Tibial artery (tissue), 4 donors: ENCODE results near the gene TMEM223.
"Not testable (repeated sequence)": the region's sequence is repeated elsewhere in the genome, so short reads cannot be mapped to it uniquely, and the experiment has no call there.

Source experiments
- DNase-seq, 2 donors: peaks; one replicate each; pipeline ENCODE4 v3.0.0-alpha.2; 2019
- H3K27ac ChIP-seq, 2 donors: fragments of 200-600 bp; sonication (generic) in 1 of 2; 1 replicate in 1 of 2; 2 replicates in 1 of 2; pipeline ENCODE4 v1.5.1; 2018 to 2019; ENCODE audit warnings: mild to moderate bottlenecking in 1 of 2
- H3K27me3 ChIP-seq, 2 donors: fragments of 200-600 bp; sonication (generic) in 1 of 2; one replicate each; pipeline versions ENCODE4 v1.5.1 to v1.6.0; 2016 to 2019
- H3K36me3 ChIP-seq, 3 donors: fragments of 200-600 bp; sonication (generic) in 2 of 3; one replicate each; pipeline ENCODE4 v1.5.1; 2016 to 2019; ENCODE audit warnings: mild to moderate bottlenecking in 2 of 3
- H3K4me1 ChIP-seq, 4 donors: fragments of 200-600 bp; sonication (generic) in 2 of 4; 1 replicate in 3 of 4; 2 replicates in 1 of 4; pipeline ENCODE4 v1.5.1; 2016 to 2019
- H3K4me3 ChIP-seq, 2 donors: fragments of 200-600 bp; sonication (generic) in 1 of 2; 1 replicate in 1 of 2; 2 replicates in 1 of 2; pipeline ENCODE4 v1.5.1; 2018 to 2019; ENCODE audit warnings: mild to moderate bottlenecking in 2 of 2
- H3K9me3 ChIP-seq, 3 donors: fragments of 200-600 bp; sonication (generic) in 1 of 3; one replicate each; pipeline ENCODE4 v1.5.1; 2016 to 2019
- CTCF ChIP-seq, 2 experiments: fragments of 200-600 bp in 1 of 2; fragments of 450-650 bp in 1 of 2; IDR thresholded peaks; one replicate each; pipeline ENCODE4 v1.5.1; 2017 to 2019; ENCODE audit warnings: antibody characterized with exemption in 2 of 2, mild to moderate bottlenecking in 1 of 2, moderate library complexity in 1 of 2
- intact Hi-C: fragments of 100-400 bp; cut with DNase I; formaldehyde crosslinking; loops from one replicate; pipeline ENCODE4 v1.15.0; 2023; ENCODE audit warnings: low total_unique reads

TMEM223 gene

GRCh38 chr11:62771144-62772021 is 20.4 kb downstream of the TMEM223 start, which contains the start of gene TAF6L:
Gene TAF6L (plus strand): TSS chr11:62771396. CDS start chr11:62775784, 4,388 bp downstream.
- no peak for TF ChIP-seq CTCF (IDR thresholded peaks at IDR 0.05)
- Histone ChIP-seq H3K27me3 (no peaks in the 10 kb centered on the region), H3K4me1 (peaks cover 0 to 24% (median 21%) of the 10 kb centered on the region in 4 donors), H3K36me3 (peaks cover 20 to 27% (median 24%) of the 10 kb centered on the region in 3 donors), H3K9me3 (no peaks in the 10 kb centered on the region), H3K27ac (peak within 1 kb of the TSS; percentile 84 to 89), H3K4me3 (peak within 1 kb of the TSS; percentile 57 to 67)
- intact Hi-C loops = no loop called here
- DNase-seq = peak; percentile 99

- H3K9me3 ChIP-seq = no peaks in the 10 kb centered on the region
- peaks cover 0 to 24% (median 21%) of the 10 kb centered on the region in 4 donors for H3K4me1 ChIP-seq
- no peak for TF ChIP-seq CTCF (IDR thresholded peaks at IDR 0.05)
- peaks cover 20 to 27% (median 24%) of the 10 kb centered on the region in 3 donors for H3K36me3 ChIP-seq
- H3K4me3 ChIP-seq = peak overlapping the region; percentile 57 to 67
- H3K27ac ChIP-seq = peak overlapping the region; percentile 84 to 89
- H3K27me3 ChIP-seq = no peaks in the 10 kb centered on the region
- DNase-seq = peak in 1 of 2 donors; percentile 75
- intact Hi-C loops = no loop called here
Measured at GRCh38 chr11:62770778-62771143, 21.0 kb downstream of the TMEM223 start.

- DNase-seq, H3K9me3 ChIP-seq, intact Hi-C loops, H3K27me3 ChIP-seq: not testable (repeated sequence)
- Histone ChIP-seq H3K4me3 (peak overlapping the region; percentile 64 to 81), H3K27ac (peak overlapping the region; percentile 84 to 88), H3K36me3 (peaks cover 11 to 24% (median 11%) of the 10 kb centered on the region in 3 donors), H3K4me1 (peaks cover 0 to 31% (median 14%) of the 10 kb centered on the region in 4 donors)
Measured at GRCh38 chr11:62760867-62761227, 31.0 kb downstream of the TMEM223 start.

GRCh38 chr11:62757846-62758788 is 33.7 kb downstream of the TMEM223 start:
- intact Hi-C loops = no loop called here
- Histone ChIP-seq H3K36me3 (peaks cover 0 to 3% (median 0%) of the 10 kb centered on the region in 3 donors), H3K4me3 (no peak overlapping the region), H3K9me3 (no peaks in the 10 kb centered on the region), H3K27ac (no peak overlapping the region), H3K27me3 (no peaks in the 10 kb centered on the region), H3K4me1 (peaks cover 0 to 30% (median 16%) of the 10 kb centered on the region in 4 donors)
- TF ChIP-seq CTCF (IDR thresholded peaks at IDR 0.05) = no peak
- DNase-seq = no peak

- H3K4me3 ChIP-seq = no peak overlapping the region
- intact Hi-C loops = no loop called here
- H3K4me1 ChIP-seq = peaks cover 0 to 25% (median 16%) of the 10 kb centered on the region in 4 donors
- H3K36me3 ChIP-seq = peaks cover 0 to 21% (median 0%) of the 10 kb centered on the region in 3 donors
- TF ChIP-seq CTCF (IDR thresholded peaks at IDR 0.05) = no peak
- H3K9me3 ChIP-seq = no peaks in the 10 kb centered on the region
- H3K27ac ChIP-seq = no peak overlapping the region
- no peak for DNase-seq
- H3K27me3 ChIP-seq = no peaks in the 10 kb centered on the region
Measured at GRCh38 chr11:62755086-62755615, 36.7 kb downstream of the TMEM223 start.
